HCT116 (cell line): ENCODE measurements around the gene OTUD4. TPM values are rescaled to one million over a fixed set of nuclear protein-coding genes. Genes with fewer than 3 reads are reported as not detected.

Source experiments
- ATAC-seq: fragments of 200-7000 bp; cut with Tn5 transposase; 2 replicates; pipeline ENCODE4 v1.9.1; 2020; ENCODE audit warnings: mild to moderate bottlenecking, moderate library complexity
- BruUV-seq: library from RNA; stranded (reverse); fragments of 400-500 nt; replicated peaks from 2 replicates; lab custom pipeline; 2021; lab: Mats Ljungman, UMichigan
- CTCF ChIA-PET: fragments of 300-600 bp; sonication (Branson Sonifier 250); formaldehyde crosslinking; loops from one replicate; lab custom pipeline; 2021; ENCODE audit warnings: antibody characterized with exemption; lab: Charles Lee
- POLR2A ChIA-PET: fragments of 300-600, 350-600 bp; sonication (Branson Sonifier 250); formaldehyde crosslinking; loops from one replicate; lab custom pipeline; 2021; ENCODE audit warnings: antibody characterized with exemption; lab: Charles Lee
- RAD21 ChIA-PET, 2 experiments: fragments of 300-600 bp; sonication (Branson Sonifier 250); formaldehyde crosslinking; loops; one replicate each; lab custom pipeline; 2023; ENCODE audit warnings: low total read pairs in 2 of 2; ENCODE audit not compliant: uncharacterized antibody in 2 of 2, unreplicated experiment in 2 of 2, low non-redundant PET in 1 of 2; lab: Charles Lee
- DNase-seq: peaks from one replicate; pipeline ENCODE4 v3.0.0-alpha.2; 2010; ENCODE audit warnings: low read depth, low spot score
- H2AFZ ChIP-seq: fragments of 200-600 bp; shearing (Covaris generic), sonication (generic); 2 replicates; pipeline ENCODE4 v1.6.1; 2017; ENCODE audit warnings: low read depth, mixed run types, mixed read lengths, antibody characterized with exemption, low read length; ENCODE audit not compliant: poor library complexity, severe bottlenecking
- H3K27ac ChIP-seq: 2 replicates; pipeline ENCODE4 v1.5.1; 2012; ENCODE audit warnings: low read depth, low read length
- H3K27me3 ChIP-seq: fragments of 200-600 bp; sonication (generic); 2 replicates; pipeline ENCODE4 v1.6.1; 2016; ENCODE audit warnings: mixed run types, low read length, mixed read lengths; ENCODE audit not compliant: insufficient read depth
- H3K36me3 ChIP-seq, 2 experiments: fragments of 200-500 bp in 1 of 2; fragments of 200-600 bp in 1 of 2; sonication (Bioruptor generic) in 1 of 2; sonication (generic) in 1 of 2; 2 replicates each; pipeline versions ENCODE4 v1.5.1 to v1.6.1; 2014 to 2016; ENCODE audit warnings: low read length in 2 of 2, inconsistent platforms in 1 of 2, mixed read lengths in 1 of 2, mixed run types in 1 of 2; ENCODE audit not compliant: insufficient read depth in 2 of 2, control insufficient read depth in 1 of 2
- H3K4me1 ChIP-seq, 2 experiments: fragments of 200-600 bp in 1 of 2; sonication (generic) in 1 of 2; 2 replicates each; pipeline versions ENCODE4 v1.5.1 to v1.6.1; 2012 to 2017; ENCODE audit warnings: low read length in 2 of 2, inconsistent platforms in 1 of 2, mild to moderate bottlenecking in 1 of 2, mixed read lengths in 1 of 2, mixed run types in 1 of 2, moderate library complexity in 1 of 2; ENCODE audit not compliant: insufficient read depth in 2 of 2, control insufficient read depth in 1 of 2
- H3K4me2 ChIP-seq: fragments of 200-600 bp; sonication (generic); 2 replicates; pipeline ENCODE4 v1.6.1; 2017; ENCODE audit warnings: mixed run types, low read length, mixed read lengths
- H3K4me3 ChIP-seq, 2 experiments: fragments of 200-600 bp in 1 of 2; sonication (generic) in 1 of 2; replicated peaks in 1 of 2; 2 replicates each; pipeline ENCODE4 v1.5.1; 2011 to 2016; ENCODE audit warnings: low read length in 2 of 2, control low read depth in 1 of 2, low read depth in 1 of 2, mild to moderate bottlenecking in 1 of 2, mixed read lengths in 1 of 2, mixed run types in 1 of 2
- H3K79me2 ChIP-seq: fragments of 200-600 bp; sonication (generic); 2 replicates; pipeline ENCODE4 v1.6.1; 2017; ENCODE audit warnings: mild to moderate bottlenecking, mixed run types, low read length, moderate library complexity, mixed read lengths; ENCODE audit not compliant: insufficient read depth
- H3K9ac ChIP-seq: fragments of 200-600 bp; sonication (generic); 2 replicates; pipeline ENCODE4 v1.6.1; 2016; ENCODE audit warnings: low read length, mixed read lengths
- H3K9me2 ChIP-seq: fragments of 200-600 bp; sonication (generic), shearing (Covaris generic); 2 replicates; pipeline ENCODE4 v1.6.1; 2017; ENCODE audit warnings: mixed run types, mild to moderate bottlenecking, moderate library complexity; ENCODE audit not compliant: insufficient read depth
- H3K9me3 ChIP-seq, 2 experiments: fragments of 200-500 bp in 1 of 2; fragments of 200-600 bp in 1 of 2; sonication (Bioruptor generic) in 1 of 2; sonication (generic) in 1 of 2; 2 replicates each; pipeline ENCODE4 v1.6.1; 2014 to 2017; ENCODE audit warnings: low read length in 2 of 2, mixed read lengths in 2 of 2, inconsistent platforms in 1 of 2, low read depth in 1 of 2, mild to moderate bottlenecking in 1 of 2, mixed run types in 1 of 2, moderate library complexity in 1 of 2; ENCODE audit not compliant: control insufficient read depth in 1 of 2, insufficient read depth in 1 of 2
- H4K20me1 ChIP-seq: fragments of 200-600 bp; sonication (generic), shearing (Covaris generic); 2 replicates; pipeline ENCODE4 v1.6.1; 2017; ENCODE audit warnings: mixed run types, mild to moderate bottlenecking, moderate library complexity; ENCODE audit not compliant: insufficient read depth
- CEBPB ChIP-seq: IDR thresholded peaks from 2 replicates; pipeline ENCODE4 v1.6.1; 2012; ENCODE audit warnings: low read depth
- CTCF ChIP-seq, 3 experiments: fragments of 200-600 bp in 1 of 3; sonication (generic) in 1 of 3; IDR thresholded peaks in 2 of 3; conservative IDR thresholded peaks in 1 of 3; 2 replicates each; pipeline ENCODE4 v1.5.1; 2012 to 2017; ENCODE audit warnings: low read depth in 2 of 3, low read length in 2 of 3, antibody characterized with exemption in 1 of 3, borderline replicate concordance in 1 of 3, control low read depth in 1 of 3, mild to moderate bottlenecking in 1 of 3, mixed read lengths in 1 of 3, mixed run types in 1 of 3, moderate library complexity in 1 of 3; ENCODE audit not compliant: insufficient read depth in 1 of 3
- EGR1 ChIP-seq: IDR thresholded peaks from 2 replicates; pipeline ENCODE4 v1.6.1; 2012; ENCODE audit warnings: low read depth
- ELF1 ChIP-seq: IDR thresholded peaks from 2 replicates; pipeline ENCODE4 v1.6.1; 2012; ENCODE audit warnings: low read depth, borderline replicate concordance
- EZH2 ChIP-seq: fragments of 200-600 bp; sonication (generic); IDR thresholded peaks from 2 replicates; pipeline ENCODE4 v1.6.1; 2017; ENCODE audit warnings: antibody characterized with exemption, mixed run types
- EZH2phosphoT487 ChIP-seq: fragments of 200-600 bp; IDR thresholded peaks from 2 replicates; pipeline ENCODE4 v1.6.1; 2018; ENCODE audit warnings: antibody characterized with exemption, borderline replicate concordance
- FOSL1 ChIP-seq: IDR thresholded peaks from 2 replicates; pipeline ENCODE4 v1.6.1; 2012; ENCODE audit warnings: low read depth
- JUND ChIP-seq: IDR thresholded peaks from 2 replicates; pipeline ENCODE4 v1.6.1; 2012
- MAX ChIP-seq: IDR thresholded peaks from 2 replicates; pipeline ENCODE4 v1.6.1; 2012
- POLR2A ChIP-seq: IDR thresholded peaks from 2 replicates; pipeline ENCODE4 v1.7.0; 2011; ENCODE audit warnings: borderline replicate concordance; ENCODE audit not compliant: insufficient read depth, insufficient read length; ENCODE audit errors: extremely low read depth
- POLR2AphosphoS5 ChIP-seq: IDR thresholded peaks from 2 replicates; pipeline ENCODE4 v1.6.1; 2011; ENCODE audit warnings: mild to moderate bottlenecking, low read depth, low read length, moderate library complexity
- RAD21 ChIP-seq: IDR thresholded peaks from 2 replicates; pipeline ENCODE4 v1.6.1; 2012; ENCODE audit warnings: low read depth, mild to moderate bottlenecking
- REST ChIP-seq: IDR thresholded peaks from 2 replicates; pipeline ENCODE4 v1.6.1; 2012; ENCODE audit warnings: low read depth
- SP1 ChIP-seq: IDR thresholded peaks from 2 replicates; pipeline ENCODE4 v1.6.1; 2012; ENCODE audit warnings: low read depth
- SRF ChIP-seq: IDR thresholded peaks from 2 replicates; pipeline ENCODE4 v1.6.1; 2012; ENCODE audit warnings: low read depth
- TCF7L2 ChIP-seq: IDR thresholded peaks from 2 replicates; pipeline ENCODE4 v1.7.0; 2011; ENCODE audit warnings: borderline replicate concordance, inconsistent platforms; ENCODE audit not compliant: insufficient read depth, insufficient read length; ENCODE audit errors: extremely low read depth
- YY1 ChIP-seq: IDR thresholded peaks from 2 replicates; pipeline ENCODE4 v1.6.1; 2011; ENCODE audit warnings: low read length, low read depth, moderate library complexity, mild to moderate bottlenecking; ENCODE audit not compliant: insufficient replicate concordance; ENCODE audit errors: extremely low read depth
- intact Hi-C: fragments of 100-400 bp; cut with micrococcal nuclease; formaldehyde crosslinking; loops from 2 replicates; pipeline ENCODE4 v1.10.0; 2022
- total RNA-seq: library from RNA; stranded (reverse); gene quantifications from one replicate; pipeline ENCODE4 v1.2.1, GENCODE V29; 2021; ENCODE audit not compliant: unreplicated experiment

OTUD4 gene
- total RNA-seq, 1 experiment from 2014 or later: 37.2 TPM

- Histone ChIP-seq H3K4me3 (no peak overlapping the region), H3K79me2 (peaks cover 98% of the 10 kb centered on the region), H3K27me3 (no peaks in the 10 kb centered on the region), H3K36me3 (peaks cover 3 to 24% of the 10 kb centered on the region in 2 experiments), H4K20me1 (no peaks in the 10 kb centered on the region), H3K4me2 (no peak overlapping the region), H2AFZ (no peak overlapping the region), H3K4me1 (peaks cover 4 to 7% of the 10 kb centered on the region in 2 experiments; a peak in 3 of 4 replicates), H3K27ac (no peak overlapping the region)
- POLR2A ChIA-PET: no interaction called here
- ATAC-seq: no peak
- intact Hi-C loops: no loop called here
- DNase-seq: no peak
- no TSS peak for BruUV-seq
- no peak for TF ChIP-seq TCF7L2
- TF ChIP-seq, all 23 proteins: peak for 0
- Histone ChIP-seq H3K9me3 (peaks cover 0 to 4% of the 10 kb centered on the region in 2 experiments; a peak in 1 of 4 replicates), H3K9me2 (no peaks in the 10 kb centered on the region), H3K9ac (no peak overlapping the region)
- CTCF ChIA-PET: no interaction called here
- RAD21 ChIA-PET: no interaction called here
These were observed 86.8 kb downstream of the OTUD4 start for GRCh38 chr4:145093638-145094037.

GRCh38 chr4:145090380-145090779 lies 90.0 kb downstream of the OTUD4 start:
- intact Hi-C loops: no loop called here
- Histone ChIP-seq H3K4me1 (no peaks in the 10 kb centered on the region; a peak in 1 of 4 replicates), H3K36me3 (peaks cover 3 to 23% of the 10 kb centered on the region in 2 experiments), H3K9me2 (no peaks in the 10 kb centered on the region), H3K4me2 (no peak overlapping the region), H3K9ac (no peak overlapping the region), H3K9me3 (peaks cover 0 to 4% of the 10 kb centered on the region in 2 experiments; a peak in 1 of 4 replicates), H2AFZ (no peak overlapping the region), H4K20me1 (no peaks in the 10 kb centered on the region), H3K4me3 (no peak overlapping the region), H3K27ac (no peak overlapping the region), H3K27me3 (no peaks in the 10 kb centered on the region), H3K79me2 (peaks cover 86% of the 10 kb centered on the region)
- DNase-seq (no peak), ATAC-seq (no peak)
- POLR2A ChIA-PET: no interaction called here
- CTCF ChIA-PET: no interaction called here
- RAD21 ChIA-PET: no interaction called here
- BruUV-seq: no TSS peak
- no peak for TF ChIP-seq RAD21
- no peak for TF ChIP-seq EZH2
- no peak for TF ChIP-seq CTCF (IDR thresholded peaks at IDR 0.05 in 2 of 3, conservative IDR thresholded peaks at IDR 0.05 in 1 of 3; ENCODE audit: borderline replicate concordance in 1 of 3, insufficient read depth in 1 of 3, low read depth in 2 of 3, low read length in 2 of 3)
- no peak for TF ChIP-seq CEBPB
- TF ChIP-seq YY1: no peak
- no peak for TF ChIP-seq EZH2phosphoT487
- no peak for TF ChIP-seq JUND
- TF ChIP-seq SP1: no peak
- TF ChIP-seq ELF1: no peak
- TF ChIP-seq POLR2AphosphoS5: no peak
- no peak for TF ChIP-seq EGR1
- TF ChIP-seq FOSL1: no peak
- TF ChIP-seq SRF: no peak
- TF ChIP-seq MAX: no peak
- no peak for TF ChIP-seq REST
- TF ChIP-seq POLR2A: no peak
